ENCODE data around the gene SPACA6.
"Not testable (repeated sequence)": the region's sequence is repeated elsewhere in the genome, so short reads cannot be mapped to it uniquely, and the experiment has no call there.

The SPACA6 gene

GRCh38 chr19:51693260-51693659, at the start of gene SPACA6:
Gene SPACA6, plus strand, starts transcription at chr19:51693330. Its CDS starts 197 bp downstream, at chr19:51693527.
- in situ Hi-C loops (cut with MboI; ENCODE audit: low sequenced_read_pairs): no loop called here

GRCh38 chr19:51644636-51645271, 48.4 kb upstream of the SPACA6 start:
- in situ Hi-C loops (cut with MboI; ENCODE audit: low sequenced_read_pairs): no loop called here

GRCh38 chr19:51646730-51647129, 46.4 kb upstream of the SPACA6 start, which contains the start of gene SIGLEC14:
Gene SIGLEC14, minus strand, starts transcription at chr19:51646825. Its CDS starts 66 bp downstream, at chr19:51646759.
- in situ Hi-C loops (cut with MboI; ENCODE audit: low sequenced_read_pairs): not testable (repeated sequence)

GRCh38 chr19:51647318-51647717, 45.8 kb upstream of the SPACA6 start:
- in situ Hi-C loops (cut with MboI; ENCODE audit: low sequenced_read_pairs): no loop called here

- in situ Hi-C loops (cut with MboI; ENCODE audit: low sequenced_read_pairs): loop anchor here (10.0 kb wide), 3 partner anchors 177 to 317 kb away; partner anchors contain the start of gene CEACAM18
These were observed 41.8 kb upstream of the SPACA6 start for GRCh38 chr19:51651216-51651846.

GRCh38 chr19:51652266-51652665, 40.9 kb upstream of the SPACA6 start:
- in situ Hi-C loops (cut with MboI; ENCODE audit: low sequenced_read_pairs): loop anchor here (10.0 kb wide), 3 partner anchors 177 to 317 kb away; partner anchors contain the start of gene CEACAM18

GRCh38 chr19:51653162-51653561, 40.0 kb upstream of the SPACA6 start:
- in situ Hi-C loops (cut with MboI; ENCODE audit: low sequenced_read_pairs): loop anchor here (10.0 kb wide), 3 partner anchors 178 to 318 kb away; partner anchors contain the start of gene CEACAM18

GRCh38 chr19:51654783-51655182, 38.3 kb upstream of the SPACA6 start:
- in situ Hi-C loops (cut with MboI; ENCODE audit: low sequenced_read_pairs): loop anchor here (5.0 to 10.0 kb wide), 4 partner anchors 123 to 320 kb away; partner anchors contain the start of gene CEACAM18

GRCh38 chr19:51660975-51661600, 32.0 kb upstream of the SPACA6 start:
- in situ Hi-C loops (cut with MboI; ENCODE audit: low sequenced_read_pairs): loop anchor here (10.0 kb wide), 1 partner anchor 506 kb away; no protein-coding TSS in a partner anchor

- in situ Hi-C loops (cut with MboI; ENCODE audit: low sequenced_read_pairs): loop anchor here (10.0 kb wide), 1 partner anchor 509 kb away; no protein-coding TSS in a partner anchor
These were observed 29.5 kb upstream of the SPACA6 start for GRCh38 chr19:51663650-51664049.

GRCh38 chr19:51664131-51664530, 29.0 kb upstream of the SPACA6 start:
- in situ Hi-C loops (cut with MboI; ENCODE audit: low sequenced_read_pairs): loop anchor here (10.0 kb wide), 1 partner anchor 509 kb away; no protein-coding TSS in a partner anchor

- in situ Hi-C loops (cut with MboI; ENCODE audit: low sequenced_read_pairs): loop anchor here (10.0 kb wide), 1 partner anchor 510 kb away; no protein-coding TSS in a partner anchor
These were observed 28.1 kb upstream of the SPACA6 start for GRCh38 chr19:51664997-51665396.

- in situ Hi-C loops (cut with MboI; ENCODE audit: low sequenced_read_pairs): loop anchor here (10.0 kb wide), 1 partner anchor 513 kb away; no protein-coding TSS in a partner anchor
These were observed 24.9 kb upstream of the SPACA6 start for GRCh38 chr19:51668216-51668615.

GRCh38 chr19:51675911-51676565, 17.1 kb upstream of the SPACA6 start:
- in situ Hi-C loops (cut with MboI; ENCODE audit: low sequenced_read_pairs): not testable (repeated sequence)

GRCh38 chr19:51676566-51677083, 16.5 kb upstream of the SPACA6 start:
- in situ Hi-C loops (cut with MboI; ENCODE audit: low sequenced_read_pairs): no loop called here

- in situ Hi-C loops (cut with MboI; ENCODE audit: low sequenced_read_pairs): no loop called here
These were observed 12.7 kb upstream of the SPACA6 start for GRCh38 chr19:51680474-51680873.

- in situ Hi-C loops (cut with MboI; ENCODE audit: low sequenced_read_pairs): no loop called here
These were observed 11.7 kb upstream of the SPACA6 start for GRCh38 chr19:51681286-51681941.

GRCh38 chr19:51686171-51686570, 7.0 kb upstream of the SPACA6 start:
- in situ Hi-C loops (cut with MboI; ENCODE audit: low sequenced_read_pairs): no loop called here

GRCh38 chr19:51687791-51688670, 5.1 kb upstream of the SPACA6 start:
- in situ Hi-C loops (cut with MboI; ENCODE audit: low sequenced_read_pairs): no loop called here

All from HL-60/S4 (cell line).